Measurements from ENCODE around the gene RNASEH2C. TPM values are rescaled to one million over a fixed set of nuclear protein-coding genes. Genes with fewer than 3 reads are reported as not detected.
A peak's percentile ranks its signal among the peaks of the same experiment; 100 is the strongest.
"Not testable (repeated sequence)": the region's sequence is repeated elsewhere in the genome, so short reads cannot be mapped to it uniquely, and the experiment has no call there.

The RNASEH2C gene
- total RNA-seq (2014; rRNA removed; shearing (Covaris generic); ENCODE audit: low replicate concordance): 70.7 and 133 TPM in 2 replicates

GRCh38 chr11:65720211-65720934 lies at the start of gene RNASEH2C:
TSS of gene RNASEH2C (minus strand) at chr11:65720798. CDS start at chr11:65720758, 40 bp downstream.
- H3K36me3 ChIP-seq (ENCODE audit: insufficient read depth, low read length): peaks cover 10% of the 10 kb centered on the region; the same call in 1 of the 2 replicates
- peak within 1 kb of the TSS; percentile 89 for H3K9ac ChIP-seq (ENCODE audit: low read length)
- H3K9me3 ChIP-seq (ENCODE audit: low read length): no peaks in the 10 kb centered on the region
- H2AFZ ChIP-seq (ENCODE audit: low read length): peak within 1 kb of the TSS; percentile 69; the same call in 1 of the 2 replicates
- H3K27ac ChIP-seq (ENCODE audit: low read length): peak within 1 kb of the TSS; percentile 60
- H3K4me3 ChIP-seq (ENCODE audit: low read length): peak within 1 kb of the TSS; percentile 93
- H4K20me1 ChIP-seq (ENCODE audit: insufficient read depth, low read depth, low read length): peaks cover 12% of the 10 kb centered on the region; the same call in 1 of the 2 replicates
- peaks cover 16% of the 10 kb centered on the region for H3K4me1 ChIP-seq (ENCODE audit: low read length)
- H3K9me2 ChIP-seq (replicated peaks; ENCODE audit: insufficient read depth, low read length): no peaks in the 10 kb centered on the region
- peak within 1 kb of the TSS; percentile 95 for H3K4me2 ChIP-seq (ENCODE audit: low read depth, low read length, poor library complexity, severe bottlenecking)
- peak; percentile 96 for DNase-seq
- peaks cover 33% of the 10 kb centered on the region for H3K79me2 ChIP-seq (ENCODE audit: low read length)
- H3K27me3 ChIP-seq (ENCODE audit: low read length): no peaks in the 10 kb centered on the region

GRCh38 chr11:65767806-65768205 lies 47.2 kb upstream of the RNASEH2C start:
- not testable (repeated sequence) for H4K20me1 ChIP-seq (ENCODE audit: insufficient read depth, low read depth, low read length); H3K27ac ChIP-seq (ENCODE audit: low read length); H2AFZ ChIP-seq (ENCODE audit: low read length); H3K27me3 ChIP-seq (ENCODE audit: low read length); H3K9ac ChIP-seq (ENCODE audit: low read length); H3K9me2 ChIP-seq (replicated peaks; ENCODE audit: insufficient read depth, low read length); H3K36me3 ChIP-seq (ENCODE audit: insufficient read depth, low read length); H3K79me2 ChIP-seq (ENCODE audit: low read length); H3K9me3 ChIP-seq (ENCODE audit: low read length); DNase-seq; H3K4me1 ChIP-seq (ENCODE audit: low read length); H3K4me2 ChIP-seq (ENCODE audit: low read depth, low read length, poor library complexity, severe bottlenecking); H3K4me3 ChIP-seq (ENCODE audit: low read length)

GRCh38 chr11:65767406-65767805 lies 46.8 kb upstream of the RNASEH2C start:
- Histone ChIP-seq H3K4me2 (ENCODE audit: low read depth, low read length, poor library complexity, severe bottlenecking) (no peak overlapping the region), H4K20me1 (ENCODE audit: insufficient read depth, low read depth, low read length) (no peaks in the 10 kb centered on the region), H3K36me3 (ENCODE audit: insufficient read depth, low read length) (no peaks in the 10 kb centered on the region), H3K4me1 (ENCODE audit: low read length) (no peaks in the 10 kb centered on the region), H3K9me3 (ENCODE audit: low read length) (no peaks in the 10 kb centered on the region), H3K79me2 (ENCODE audit: low read length) (no peaks in the 10 kb centered on the region), H3K27me3 (ENCODE audit: low read length) (no peaks in the 10 kb centered on the region), H3K4me3 (ENCODE audit: low read length) (no peak overlapping the region), H3K27ac (ENCODE audit: low read length) (no peak overlapping the region), H3K9ac (ENCODE audit: low read length) (no peak overlapping the region), H3K9me2 (replicated peaks; ENCODE audit: insufficient read depth, low read length) (no peaks in the 10 kb centered on the region), H2AFZ (ENCODE audit: low read length) (no peak overlapping the region)
- DNase-seq: no peak

- H3K4me2 ChIP-seq (ENCODE audit: low read depth, low read length, poor library complexity, severe bottlenecking): no peak overlapping the region
- no peaks in the 10 kb centered on the region for H3K4me1 ChIP-seq (ENCODE audit: low read length)
- no peaks in the 10 kb centered on the region for H3K9me3 ChIP-seq (ENCODE audit: low read length)
- no peaks in the 10 kb centered on the region for H4K20me1 ChIP-seq (ENCODE audit: insufficient read depth, low read depth, low read length)
- H3K79me2 ChIP-seq (ENCODE audit: low read length): no peaks in the 10 kb centered on the region
- no peak for DNase-seq
- H3K4me3 ChIP-seq (ENCODE audit: low read length): no peak overlapping the region
- H3K9me2 ChIP-seq (replicated peaks; ENCODE audit: insufficient read depth, low read length): no peaks in the 10 kb centered on the region
- no peaks in the 10 kb centered on the region for H3K36me3 ChIP-seq (ENCODE audit: insufficient read depth, low read length)
- H3K9ac ChIP-seq (ENCODE audit: low read length): no peak overlapping the region
- H3K27ac ChIP-seq (ENCODE audit: low read length): no peak overlapping the region
- H3K27me3 ChIP-seq (ENCODE audit: low read length): no peaks in the 10 kb centered on the region
- H2AFZ ChIP-seq (ENCODE audit: low read length): no peak overlapping the region
Measured at GRCh38 chr11:65766535-65766934, 45.9 kb upstream of the RNASEH2C start.

- Histone ChIP-seq H2AFZ (ENCODE audit: low read length) (no peak overlapping the region), H3K9ac (ENCODE audit: low read length) (no peak overlapping the region), H3K79me2 (ENCODE audit: low read length) (no peaks in the 10 kb centered on the region), H3K4me1 (ENCODE audit: low read length) (no peaks in the 10 kb centered on the region), H3K27me3 (ENCODE audit: low read length) (no peaks in the 10 kb centered on the region), H3K4me2 (ENCODE audit: low read depth, low read length, poor library complexity, severe bottlenecking) (no peak overlapping the region), H3K9me3 (ENCODE audit: low read length) (no peaks in the 10 kb centered on the region), H4K20me1 (ENCODE audit: insufficient read depth, low read depth, low read length) (no peaks in the 10 kb centered on the region), H3K4me3 (ENCODE audit: low read length) (no peak overlapping the region), H3K27ac (ENCODE audit: low read length) (no peak overlapping the region), H3K36me3 (ENCODE audit: insufficient read depth, low read length) (no peaks in the 10 kb centered on the region), H3K9me2 (replicated peaks; ENCODE audit: insufficient read depth, low read length) (no peaks in the 10 kb centered on the region)
- no peak for DNase-seq
Measured at GRCh38 chr11:65764434-65764833, 43.8 kb upstream of the RNASEH2C start.

- not testable (repeated sequence) for H2AFZ ChIP-seq (ENCODE audit: low read length)
Measured at GRCh38 chr11:65762816-65763215, 42.2 kb upstream of the RNASEH2C start.

GRCh38 chr11:65762169-65762568 lies 41.6 kb upstream of the RNASEH2C start:
- H3K79me2 ChIP-seq (ENCODE audit: low read length); H2AFZ ChIP-seq (ENCODE audit: low read length); H3K36me3 ChIP-seq (ENCODE audit: insufficient read depth, low read length); H3K4me1 ChIP-seq (ENCODE audit: low read length); H3K4me2 ChIP-seq (ENCODE audit: low read depth, low read length, poor library complexity, severe bottlenecking); H3K9ac ChIP-seq (ENCODE audit: low read length); H3K4me3 ChIP-seq (ENCODE audit: low read length); H3K27me3 ChIP-seq (ENCODE audit: low read length); H3K27ac ChIP-seq (ENCODE audit: low read length); H4K20me1 ChIP-seq (ENCODE audit: insufficient read depth, low read depth, low read length); H3K9me3 ChIP-seq (ENCODE audit: low read length); H3K9me2 ChIP-seq (replicated peaks; ENCODE audit: insufficient read depth, low read length); DNase-seq: not testable (repeated sequence)

More at GRCh38 chr11:65762816-65763215, 42.2 kb upstream of the RNASEH2C start:
- not testable (repeated sequence) for H3K9me3 ChIP-seq (ENCODE audit: low read length); H3K27me3 ChIP-seq (ENCODE audit: low read length); H3K79me2 ChIP-seq (ENCODE audit: low read length); H4K20me1 ChIP-seq (ENCODE audit: insufficient read depth, low read depth, low read length); H3K27ac ChIP-seq (ENCODE audit: low read length); H3K9ac ChIP-seq (ENCODE audit: low read length); H3K4me2 ChIP-seq (ENCODE audit: low read depth, low read length, poor library complexity, severe bottlenecking); H3K4me1 ChIP-seq (ENCODE audit: low read length); H3K36me3 ChIP-seq (ENCODE audit: insufficient read depth, low read length); DNase-seq; H3K9me2 ChIP-seq (replicated peaks; ENCODE audit: insufficient read depth, low read length); H3K4me3 ChIP-seq (ENCODE audit: low read length)

- H3K27ac ChIP-seq (ENCODE audit: low read length): no peak overlapping the region
- H2AFZ ChIP-seq (ENCODE audit: low read length): no peak overlapping the region
- no peaks in the 10 kb centered on the region for H3K36me3 ChIP-seq (ENCODE audit: insufficient read depth, low read length)
- no peak overlapping the region for H3K9ac ChIP-seq (ENCODE audit: low read length)
- no peak overlapping the region for H3K4me2 ChIP-seq (ENCODE audit: low read depth, low read length, poor library complexity, severe bottlenecking)
- DNase-seq: no peak
- H4K20me1 ChIP-seq (ENCODE audit: insufficient read depth, low read depth, low read length): no peaks in the 10 kb centered on the region
- H3K9me3 ChIP-seq (ENCODE audit: low read length): no peaks in the 10 kb centered on the region
- no peaks in the 10 kb centered on the region for H3K9me2 ChIP-seq (replicated peaks; ENCODE audit: insufficient read depth, low read length)
- H3K27me3 ChIP-seq (ENCODE audit: low read length): no peaks in the 10 kb centered on the region
- H3K4me3 ChIP-seq (ENCODE audit: low read length): no peak overlapping the region
- H3K4me1 ChIP-seq (ENCODE audit: low read length): peaks cover 8% of the 10 kb centered on the region
- H3K79me2 ChIP-seq (ENCODE audit: low read length): no peaks in the 10 kb centered on the region
Measured at GRCh38 chr11:65745049-65745448, 24.5 kb upstream of the RNASEH2C start.
